GM21515 (cell line): ENCODE results near the gene IQGAP2.
"Not testable (repeated sequence)": the region's sequence is repeated elsewhere in the genome, so short reads cannot be mapped to it uniquely, and the experiment has no call there.

Experiments
- ATAC-seq: cut with Tn5 transposase; IDR thresholded peaks from one replicate; pipeline ENCODE4 v1.9.1; 2021; ENCODE audit not compliant: unreplicated experiment

Gene IQGAP2

GRCh38 chr5:76733049-76733417 is 329.9 kb downstream of the IQGAP2 start:
- peak; percentile 48 for ATAC-seq

- ATAC-seq, result no peak
These were observed 332.9 kb downstream of the IQGAP2 start for GRCh38 chr5:76735762-76736545.

- ATAC-seq, result no peak
These were observed 333.8 kb downstream of the IQGAP2 start for GRCh38 chr5:76736679-76737556.

GRCh38 chr5:76737846-76738245 is 334.8 kb downstream of the IQGAP2 start:
- no peak for ATAC-seq

GRCh38 chr5:76741506-76741905 is 338.4 kb downstream of the IQGAP2 start:
- ATAC-seq, result not testable (repeated sequence)

- no peak for ATAC-seq
These were observed 339.5 kb downstream of the IQGAP2 start for GRCh38 chr5:76742583-76742982.

GRCh38 chr5:76744632-76745031 is 341.5 kb downstream of the IQGAP2 start:
- no peak for ATAC-seq

- no peak for ATAC-seq
These were observed 342.6 kb downstream of the IQGAP2 start for GRCh38 chr5:76745670-76746069.

- ATAC-seq, result no peak
These were observed 343.6 kb downstream of the IQGAP2 start for GRCh38 chr5:76746677-76747076.

- no peak for ATAC-seq
These were observed 344.6 kb downstream of the IQGAP2 start for GRCh38 chr5:76747706-76748105.

- no peak for ATAC-seq
These were observed 348.2 kb downstream of the IQGAP2 start for GRCh38 chr5:76751291-76751690.

- no peak for ATAC-seq
These were observed 351.6 kb downstream of the IQGAP2 start for GRCh38 chr5:76754668-76755078.

- no peak for ATAC-seq
These were observed 352.9 kb downstream of the IQGAP2 start for GRCh38 chr5:76755779-76756637.

- no peak for ATAC-seq
These were observed 354.0 kb downstream of the IQGAP2 start for GRCh38 chr5:76757049-76757448.
